A204.1 (cell line): Measurements from ENCODE around the gene AOX1.
"Not testable (repeated sequence)": the region's sequence is repeated elsewhere in the genome, so short reads cannot be mapped to it uniquely, and the experiment has no call there.

Source experiments
- FAIRE-seq: peaks from 2 replicates; lab custom pipeline; 2012; peaks lifted over from hg19 to GRCh38; lab: Jason Lieb, UNC

AOX1 gene

DNA sequence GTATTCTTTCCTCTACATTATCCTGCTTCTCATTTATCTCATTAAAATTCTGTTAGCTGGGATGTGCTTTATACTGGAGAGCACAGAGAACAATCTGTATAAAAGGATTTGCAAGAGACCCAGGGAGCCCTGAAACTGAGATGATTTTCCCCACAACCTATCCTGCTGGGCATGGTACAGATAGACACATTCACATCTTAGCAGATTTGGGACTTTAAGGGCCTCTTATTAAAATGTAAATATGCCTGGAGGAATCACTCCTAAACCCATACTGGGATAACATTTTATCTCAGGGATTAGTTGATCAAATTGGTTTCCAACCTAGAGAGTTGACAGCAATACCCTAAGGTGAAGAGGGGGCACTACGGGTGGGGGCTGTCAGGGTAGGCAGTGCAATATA lies 45.5 kb downstream of the AOX1 start:
- no peak for FAIRE-seq

DNA sequence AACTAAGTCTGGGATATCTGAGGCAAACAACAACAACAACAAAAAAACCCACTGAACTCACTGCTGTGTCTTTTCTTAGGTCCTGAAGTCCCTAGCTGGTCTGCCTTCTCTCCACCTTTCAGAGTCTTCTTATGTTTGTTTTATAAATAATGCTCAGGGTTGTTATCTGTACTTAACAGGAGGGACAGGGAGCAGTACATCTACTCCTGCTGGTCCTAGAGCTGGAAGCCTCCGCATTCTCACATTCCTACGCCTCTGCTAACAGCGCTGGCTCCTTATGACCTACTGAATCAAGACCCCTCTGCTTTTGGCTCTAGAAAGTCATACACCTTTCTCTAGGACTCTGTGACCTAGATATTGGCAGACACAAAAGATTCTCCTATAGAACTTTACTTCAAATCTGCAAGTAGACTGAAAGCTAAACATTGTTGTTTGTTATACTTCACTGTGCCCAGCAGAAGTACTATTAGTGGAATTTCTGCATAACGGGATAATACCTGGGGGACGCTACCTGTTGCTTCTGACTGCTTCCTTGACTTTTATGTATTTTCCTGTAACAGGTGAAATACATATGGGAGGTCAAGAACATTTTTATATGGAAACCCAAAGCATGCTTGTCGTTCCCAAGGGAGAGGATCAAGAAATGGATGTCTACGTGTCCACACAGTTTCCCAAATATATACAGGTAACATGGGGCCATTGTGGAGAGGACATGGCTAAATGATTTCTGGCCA lies 48.6 kb downstream of the AOX1 start:
- no peak for FAIRE-seq

DNA sequence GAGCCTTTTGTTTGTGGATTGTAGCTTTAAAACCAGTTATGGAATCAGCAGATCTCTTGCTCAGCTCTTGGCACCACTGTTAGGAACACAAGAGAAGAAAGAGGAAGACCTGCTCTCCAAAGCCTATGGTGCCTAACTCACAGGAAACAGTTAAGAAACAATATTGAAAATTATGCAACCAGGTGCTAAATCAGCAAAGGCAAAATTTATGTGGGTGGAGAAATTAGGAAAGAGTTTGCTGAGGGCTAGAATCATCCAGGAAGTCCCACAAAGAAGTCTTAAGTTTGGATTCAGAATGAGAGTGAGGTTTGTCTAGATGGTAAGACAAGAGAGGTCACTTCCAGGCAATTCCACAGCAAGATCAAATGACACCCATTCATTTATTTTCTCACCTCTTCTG lies 49.4 kb downstream of the AOX1 start:
- FAIRE-seq, result no peak

DNA sequence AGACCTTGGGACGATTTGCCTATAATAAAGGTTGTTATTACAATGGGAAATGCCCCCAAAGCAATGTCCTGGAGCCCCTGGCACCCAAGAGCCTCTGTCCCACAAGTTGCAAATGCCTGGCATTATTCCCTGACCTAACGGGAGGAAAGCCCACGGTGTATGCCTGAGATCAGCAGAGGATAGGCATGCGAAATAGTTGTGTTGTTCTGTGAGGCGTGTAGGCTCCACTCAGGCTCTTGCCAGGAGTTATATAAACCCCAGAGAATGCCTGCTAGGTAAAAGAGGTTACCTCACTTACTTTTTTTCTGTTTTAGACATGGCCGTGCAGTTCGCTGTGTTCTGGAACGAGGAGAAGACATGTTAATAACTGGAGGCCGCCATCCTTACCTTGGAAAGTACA lies 52.1 kb downstream of the AOX1 start:
- FAIRE-seq, result no peak

DNA sequence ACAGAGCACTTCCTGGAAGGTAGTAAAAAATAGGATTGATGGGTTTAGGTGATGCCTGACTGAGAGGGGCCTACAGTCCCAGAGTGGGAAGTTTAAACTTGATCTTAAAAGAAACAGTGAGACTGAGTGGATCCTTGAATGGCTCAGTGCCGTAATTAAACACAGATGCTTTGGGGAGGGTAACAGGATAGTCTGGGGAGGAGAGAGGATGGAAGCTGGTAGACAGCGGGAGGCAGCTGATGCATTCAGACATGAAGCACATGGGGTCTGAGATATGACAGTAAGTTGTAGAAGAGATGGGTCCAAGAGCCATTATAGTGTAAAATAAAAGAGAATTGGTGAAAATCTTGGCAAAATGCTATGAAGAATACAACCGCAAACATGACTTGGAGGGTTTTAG lies 54.4 kb downstream of the AOX1 start:
- FAIRE-seq, result no peak

DNA sequence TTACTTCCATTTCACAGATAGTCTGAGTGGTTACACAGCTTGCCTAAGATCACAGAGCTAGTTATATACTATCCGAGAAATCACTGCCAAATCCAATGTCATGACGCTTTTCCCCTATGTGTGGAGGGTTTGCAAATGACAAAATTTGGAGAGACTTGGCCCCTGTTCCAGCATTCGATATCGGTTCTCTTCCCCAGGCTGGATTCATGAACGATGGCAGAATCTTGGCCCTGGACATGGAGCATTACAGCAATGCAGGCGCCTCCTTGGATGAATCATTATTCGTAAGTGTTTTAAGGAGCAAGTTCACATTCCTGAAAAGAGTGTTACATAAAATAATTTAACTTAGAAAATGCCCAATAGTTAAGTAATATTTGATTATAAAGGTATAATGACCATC lies 55.1 kb downstream of the AOX1 start:
- FAIRE-seq, result no peak

DNA sequence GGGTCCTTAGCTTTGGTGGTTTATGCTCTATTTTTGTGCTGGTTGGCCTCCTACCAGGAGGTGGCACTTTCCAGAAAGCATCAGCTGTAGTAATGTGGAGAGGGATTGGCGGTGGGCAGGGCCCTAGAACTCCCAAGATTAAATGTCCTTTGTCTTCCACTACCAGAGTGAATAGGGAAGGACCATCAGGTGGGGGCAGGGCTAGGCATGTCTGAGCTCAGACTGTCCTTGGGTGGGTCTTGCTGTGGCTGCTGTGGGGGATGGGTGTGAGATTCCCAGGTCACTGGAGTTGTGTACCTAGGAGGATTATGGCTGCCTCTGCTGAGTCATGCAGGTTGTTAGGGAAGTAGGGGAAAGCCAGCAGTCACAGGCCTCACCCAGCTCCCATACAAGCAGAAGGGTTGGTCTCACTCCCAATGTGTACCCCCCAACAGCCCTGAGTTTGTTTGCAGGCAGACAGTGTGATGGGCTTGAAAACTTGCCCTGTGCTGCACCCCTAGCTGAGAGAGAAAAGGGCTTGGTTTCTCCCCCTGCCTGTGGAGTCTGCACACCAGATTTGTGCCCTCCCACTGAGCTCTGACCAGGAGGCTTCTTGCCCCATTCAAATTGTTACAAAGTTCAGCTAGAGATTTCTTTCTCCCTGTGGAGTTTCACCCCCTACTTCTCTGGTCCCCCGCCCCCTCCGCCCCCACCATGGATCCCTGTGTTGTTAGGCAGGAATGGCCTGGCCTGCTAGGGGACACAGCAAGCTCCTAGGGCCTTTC lies 62.9 kb downstream of the AOX1 start:
- FAIRE-seq, result not testable (repeated sequence)

DNA sequence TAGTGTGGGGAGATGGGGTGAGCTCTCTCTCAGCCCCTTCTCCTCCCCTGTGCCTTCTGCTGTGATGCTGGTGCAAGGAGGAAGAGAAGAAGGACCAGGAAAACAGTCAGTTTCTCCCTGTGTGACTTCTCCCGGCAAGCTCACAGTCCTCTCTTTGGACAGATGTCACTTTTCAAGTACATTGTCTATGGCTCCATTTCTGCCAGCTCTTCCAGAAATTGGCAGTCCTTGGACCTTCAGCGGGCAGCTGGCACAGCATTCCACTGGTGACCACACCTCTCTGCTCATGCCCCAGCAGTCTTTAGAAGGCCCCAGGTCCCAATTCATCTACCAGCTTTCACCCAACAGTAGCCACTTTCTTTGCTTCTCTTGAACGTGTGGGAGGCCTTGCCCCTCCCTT lies 63.9 kb downstream of the AOX1 start:
- no peak for FAIRE-seq

DNA sequence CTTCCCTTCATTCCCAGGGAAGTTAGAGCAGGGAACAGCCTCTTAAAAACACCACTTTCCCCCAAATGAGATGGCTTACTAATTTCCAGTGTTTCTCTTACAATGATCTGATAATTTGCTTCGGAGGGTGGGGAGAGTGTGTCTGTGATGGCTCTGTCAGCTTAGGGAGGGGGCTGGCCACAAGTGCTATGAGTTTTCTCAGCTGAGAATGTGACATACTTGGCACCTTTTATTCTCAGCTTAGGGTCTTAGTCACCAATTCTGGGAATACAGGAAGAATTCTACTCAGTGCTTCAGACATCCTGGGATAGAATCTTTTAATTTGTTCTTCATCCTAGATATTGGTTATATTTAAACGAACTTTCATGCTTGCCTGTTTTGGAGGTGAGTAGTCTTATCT lies 64.4 kb downstream of the AOX1 start:
- FAIRE-seq, result no peak

DNA sequence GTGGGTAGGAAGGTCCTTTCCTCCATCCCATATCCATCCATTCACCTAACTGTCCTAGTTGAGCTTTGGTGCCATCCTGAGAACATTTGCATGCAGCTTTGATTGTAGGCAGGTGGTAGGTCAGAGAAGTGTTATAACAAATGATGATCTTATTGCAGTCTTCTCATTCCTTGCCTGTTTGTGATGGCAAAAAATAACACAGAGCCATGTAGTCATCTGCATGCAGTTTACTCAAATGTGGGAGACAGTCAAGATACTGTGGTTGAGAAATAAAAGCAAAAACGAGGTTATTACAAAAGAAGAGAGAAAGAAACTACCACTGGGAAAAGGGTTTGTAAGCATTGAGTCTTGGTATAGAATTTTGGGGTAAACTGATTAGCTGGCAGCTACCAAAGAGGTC lies 66.3 kb downstream of the AOX1 start:
- no peak for FAIRE-seq

DNA sequence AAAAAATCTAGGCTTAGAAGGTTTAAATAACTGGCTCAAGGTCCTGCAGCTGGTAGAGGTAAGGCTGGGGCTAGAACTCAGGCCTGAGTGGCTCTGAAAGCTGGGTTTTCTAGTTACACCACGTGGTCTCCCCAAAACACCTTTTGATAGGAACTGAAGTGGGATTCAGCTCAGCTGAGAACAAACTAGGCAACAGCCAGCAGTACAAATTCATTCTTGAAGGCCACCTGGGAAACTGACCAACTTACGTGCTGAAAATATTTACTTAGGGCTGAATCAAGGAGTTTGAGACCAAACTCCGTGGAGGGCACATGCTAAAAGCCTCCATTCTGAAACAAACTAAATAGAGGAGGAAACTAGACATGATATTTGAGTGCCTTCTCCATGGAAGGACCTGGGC lies 67.2 kb downstream of the AOX1 start:
- no peak for FAIRE-seq

DNA sequence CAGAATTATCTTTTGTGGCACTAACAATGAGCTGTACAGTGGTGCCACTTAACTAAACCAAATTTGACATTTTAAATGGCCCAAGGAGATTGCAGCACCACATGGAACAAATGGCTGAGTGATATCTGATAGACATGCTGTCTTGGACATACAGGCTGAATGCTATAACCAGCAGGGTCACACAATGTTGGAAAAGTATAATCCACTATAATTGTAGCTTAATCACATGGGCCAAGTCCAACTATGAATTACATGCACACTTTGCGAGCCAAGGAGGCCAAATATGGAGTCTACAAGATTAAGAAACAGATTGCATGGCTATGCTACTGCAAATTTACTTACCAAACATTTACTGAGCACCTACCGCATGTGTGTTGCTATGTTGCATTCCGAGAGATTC lies 69.0 kb downstream of the AOX1 start:
- no peak for FAIRE-seq

DNA sequence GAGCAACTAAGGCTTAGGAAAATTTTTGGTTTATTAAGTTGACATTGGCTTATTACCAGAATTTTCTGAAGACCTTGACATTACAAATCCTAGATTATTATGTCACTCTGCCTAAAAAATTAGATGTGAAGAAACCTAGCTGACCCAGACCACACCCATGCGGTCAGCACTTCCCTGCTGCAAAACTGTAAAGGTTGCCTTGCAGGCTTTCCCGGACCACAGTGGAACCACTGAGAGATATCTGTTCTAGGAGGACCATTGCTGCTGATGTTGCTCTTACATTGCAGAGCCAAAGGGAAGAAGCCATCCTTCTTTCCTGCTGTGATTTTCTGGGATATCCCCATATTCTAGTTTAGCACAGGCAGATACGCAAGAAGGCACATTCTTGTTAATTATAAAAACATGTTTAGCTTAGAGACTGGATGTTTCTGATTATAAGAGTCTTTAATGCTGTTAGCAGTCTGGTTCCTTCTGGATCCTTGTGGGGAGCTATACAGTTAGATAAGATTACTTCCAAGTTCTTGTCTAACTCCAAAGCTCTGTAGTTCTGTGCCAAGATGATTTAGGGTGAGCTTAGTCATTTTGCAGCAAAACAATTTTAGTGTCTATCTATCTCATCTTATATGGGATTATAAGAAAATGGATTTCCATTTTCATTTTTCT lies 70.2 kb downstream of the AOX1 start:
- FAIRE-seq, result no peak

DNA sequence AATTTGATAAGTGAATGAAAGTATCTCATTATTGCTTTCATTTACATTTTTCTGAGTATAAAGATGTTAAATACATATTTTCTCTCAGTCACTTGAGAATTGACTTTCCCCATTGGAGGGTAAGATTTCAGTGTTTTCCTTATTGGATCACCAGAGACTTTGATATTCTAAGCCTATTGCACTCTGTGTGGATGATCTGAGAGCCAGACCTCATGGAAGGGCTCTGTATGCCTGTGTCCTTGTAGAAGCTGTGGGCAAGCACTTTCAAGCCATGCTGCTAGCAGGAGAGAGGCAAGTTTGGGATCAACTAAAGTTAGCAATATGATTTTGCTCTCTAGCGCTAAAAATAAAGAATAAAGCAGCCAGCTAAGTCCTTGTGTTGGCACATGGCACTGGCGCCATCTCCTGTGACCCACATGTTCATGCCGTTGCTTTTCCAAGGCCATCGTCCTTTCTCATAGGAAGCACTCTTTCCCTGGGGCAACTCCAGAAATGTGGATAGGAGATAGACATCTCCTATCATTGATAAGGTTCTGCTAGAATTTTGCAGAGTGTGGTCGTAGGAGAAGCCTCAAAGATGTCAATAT lies 72.6 kb downstream of the AOX1 start:
- FAIRE-seq, result no peak

DNA sequence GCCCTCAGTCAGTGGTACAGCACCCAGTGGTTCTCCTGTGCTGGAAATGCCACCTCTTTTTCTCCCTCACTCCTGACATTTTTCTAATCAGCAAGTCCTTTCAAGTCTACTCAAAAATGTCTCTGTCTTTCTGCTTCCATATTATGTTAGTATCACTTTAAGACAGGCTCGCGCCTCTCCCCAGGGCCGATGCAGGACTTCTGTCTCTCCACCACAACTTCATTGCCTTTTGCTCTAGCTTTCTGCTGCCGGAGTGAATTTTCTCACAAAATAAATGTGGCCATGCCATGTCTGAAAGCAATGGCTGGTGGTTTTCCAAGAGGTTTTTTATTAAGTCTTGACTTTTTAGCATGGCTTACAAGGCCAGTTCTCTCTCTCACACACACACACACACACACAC lies 73.6 kb downstream of the AOX1 start:
- no peak for FAIRE-seq

DNA sequence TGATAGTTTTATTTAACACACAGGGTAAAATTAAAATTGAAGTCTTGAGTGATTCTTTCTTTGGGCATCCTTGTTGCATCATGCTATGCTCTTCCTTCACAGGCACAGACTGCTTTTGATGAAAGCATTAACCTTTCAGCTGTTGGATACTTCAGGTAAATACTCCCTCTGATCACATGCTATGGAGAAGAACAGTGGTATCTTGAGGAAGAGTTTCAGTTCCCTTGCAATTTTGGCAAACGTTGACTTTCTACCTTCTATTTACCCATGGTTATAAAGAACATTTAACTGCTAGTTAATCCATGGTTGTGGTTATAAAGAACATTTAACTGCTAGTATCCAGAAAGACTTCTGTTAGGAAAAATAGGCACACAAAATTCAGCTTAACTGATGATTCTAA lies 75.7 kb downstream of the AOX1 start:
- FAIRE-seq, result no peak

DNA sequence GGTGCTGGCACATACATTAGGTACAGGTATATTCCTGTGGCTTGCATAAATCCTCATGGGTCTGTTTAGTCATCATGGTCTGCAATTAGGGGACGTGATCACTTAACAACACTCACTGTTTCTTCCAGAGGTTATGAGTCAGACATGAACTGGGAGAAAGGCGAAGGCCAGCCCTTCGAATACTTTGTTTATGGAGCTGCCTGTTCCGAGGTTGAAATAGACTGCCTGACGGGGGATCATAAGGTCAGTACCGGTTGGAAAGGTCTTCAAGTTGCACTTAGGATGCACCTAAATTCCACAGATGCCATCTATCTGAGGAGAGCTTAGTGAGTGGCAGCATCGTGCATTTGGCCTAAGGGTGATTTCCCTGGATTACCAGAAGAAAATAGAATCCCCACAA lies 76.9 kb downstream of the AOX1 start:
- no peak for FAIRE-seq

DNA sequence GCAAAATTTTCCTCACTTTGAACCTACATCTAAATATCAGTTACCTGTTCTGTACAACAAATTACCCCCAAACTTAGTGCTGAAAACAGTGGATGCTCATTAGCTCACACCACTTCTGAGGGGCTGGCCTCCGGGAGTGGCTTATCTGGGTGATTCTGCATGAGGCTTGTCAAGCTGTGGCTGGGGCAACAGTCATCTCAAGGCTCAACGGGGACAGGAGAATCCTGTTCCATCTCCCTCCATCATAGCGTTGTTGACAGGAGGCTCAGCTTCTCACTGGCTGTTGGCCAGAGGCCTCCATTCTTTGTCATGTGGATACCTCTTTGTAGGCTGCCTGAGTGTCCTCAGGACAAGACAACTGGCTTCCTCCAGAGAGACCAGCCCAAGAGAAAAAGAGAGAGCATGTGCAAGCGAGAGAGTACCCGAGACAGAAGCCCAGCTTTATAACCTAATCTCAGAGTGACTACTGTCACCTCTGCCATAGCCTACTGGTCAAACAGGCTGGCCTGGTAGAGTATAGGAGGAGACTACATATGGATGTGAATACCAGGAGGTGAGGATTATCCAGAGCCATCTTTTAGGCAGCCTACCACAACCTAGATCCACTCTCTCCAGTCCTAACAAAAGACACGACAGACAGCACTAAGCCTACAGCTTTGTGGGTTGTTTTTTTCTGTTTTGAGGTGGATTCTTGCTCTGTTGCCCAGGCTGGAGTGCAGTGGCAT lies 79.1 kb downstream of the AOX1 start:
- no peak for FAIRE-seq

DNA sequence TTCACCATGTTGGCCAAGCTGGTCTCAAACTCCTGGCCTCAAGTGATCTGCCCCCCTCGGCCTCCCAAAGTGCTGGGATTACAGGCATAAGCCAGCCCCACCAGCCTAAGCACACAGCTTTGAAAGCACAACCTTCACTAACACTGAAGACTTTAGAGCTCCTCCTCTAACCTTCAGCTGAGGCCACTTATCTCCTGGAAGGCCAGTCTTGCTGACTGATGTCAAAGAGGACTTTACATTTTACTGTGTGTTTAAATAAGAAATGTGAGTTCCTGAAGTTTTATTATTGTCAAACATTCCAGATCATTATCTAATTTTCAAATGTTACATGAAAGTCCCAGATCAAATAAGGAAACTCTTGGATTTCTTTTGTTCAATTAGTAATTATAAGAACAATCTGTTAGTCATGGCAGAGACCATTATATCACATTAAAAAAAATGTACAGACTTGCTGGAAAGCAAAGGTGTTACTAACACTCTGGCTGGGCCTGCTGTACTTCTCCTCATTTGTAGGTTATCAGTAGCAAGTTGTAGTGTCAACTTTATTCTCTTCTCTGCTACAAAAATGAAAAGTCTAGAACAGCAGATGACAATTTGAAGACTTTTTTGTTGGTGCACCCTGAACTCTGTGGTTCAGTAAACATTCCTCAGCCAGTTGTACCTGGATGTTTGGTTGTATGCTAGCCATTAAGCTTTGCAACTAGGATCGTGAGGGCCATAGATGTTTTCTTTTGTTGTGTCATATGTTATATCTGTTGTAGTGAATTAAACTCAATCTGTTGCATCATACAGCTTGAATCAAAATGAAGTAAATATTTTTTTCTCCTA lies 80.0 kb downstream of the AOX1 start:
- FAIRE-seq, result no peak

DNA sequence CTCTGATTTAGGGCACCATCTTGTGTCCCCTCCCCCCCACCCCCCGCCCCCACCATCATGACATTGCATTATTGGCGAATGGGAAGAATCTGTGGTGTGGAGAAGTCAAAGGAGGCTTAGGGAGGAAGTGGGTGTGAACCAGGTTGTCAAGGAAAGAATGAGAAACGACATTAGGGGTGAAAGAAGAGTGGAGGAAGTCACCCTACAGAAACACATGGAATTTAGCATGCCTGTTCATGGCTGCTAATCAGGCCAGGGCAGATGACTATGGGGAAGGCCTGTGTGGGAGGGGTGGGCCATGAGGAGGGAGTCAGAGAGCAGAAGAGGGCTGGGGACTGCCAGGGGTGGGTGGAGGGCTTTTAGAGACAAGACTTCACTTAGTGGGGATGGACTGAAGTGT lies 81.6 kb downstream of the AOX1 start:
- no peak for FAIRE-seq

DNA sequence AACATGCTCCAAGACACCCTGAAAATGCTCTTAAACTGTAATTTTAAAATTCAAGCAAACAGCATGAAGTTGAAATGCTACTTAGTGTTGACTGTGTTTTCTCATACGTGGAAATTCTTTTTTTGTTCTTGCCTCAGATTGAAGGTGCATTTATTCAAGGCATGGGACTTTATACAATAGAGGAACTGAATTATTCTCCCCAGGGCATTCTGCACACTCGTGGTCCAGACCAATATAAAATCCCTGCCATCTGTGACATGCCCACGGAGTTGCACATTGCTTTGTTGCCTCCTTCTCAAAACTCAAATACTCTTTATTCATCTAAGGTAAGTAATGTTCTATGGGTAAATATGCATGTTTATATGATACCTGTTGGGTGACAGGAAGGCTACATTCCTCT lies 82.7 kb downstream of the AOX1 start:
- no peak for FAIRE-seq

DNA sequence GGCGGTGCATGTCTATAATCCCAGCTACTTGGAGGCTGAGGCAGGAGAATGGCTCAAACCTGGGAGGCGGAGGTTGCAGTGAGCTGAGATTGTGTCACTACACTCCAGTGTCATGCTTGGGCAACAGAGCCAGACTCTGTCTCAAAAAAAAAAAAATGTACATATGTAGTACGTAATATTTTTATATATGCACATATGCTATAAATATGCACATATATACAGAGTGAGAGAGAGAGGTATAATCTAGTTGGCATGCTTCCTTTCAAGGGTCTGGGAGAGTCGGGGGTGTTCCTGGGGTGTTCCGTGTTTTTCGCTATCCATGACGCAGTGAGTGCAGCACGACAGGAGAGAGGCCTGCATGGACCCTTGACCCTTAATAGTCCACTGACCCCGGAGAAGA lies 83.5 kb downstream of the AOX1 start:
- FAIRE-seq, result no peak
